Neural cell (in vitro differentiated cells): ENCODE measurements around the gene ZBTB46.
"Not testable (repeated sequence)": the region's sequence is repeated elsewhere in the genome, so short reads cannot be mapped to it uniquely, and the experiment has no call there.

Experiments
- EP300 ChIP-seq: fragments of 450-650 bp; conservative IDR thresholded peaks from 2 replicates; pipeline ENCODE4 v1.6.1; 2014; ENCODE audit warnings: antibody characterized with exemption, mild to moderate bottlenecking, moderate library complexity; ENCODE audit not compliant: poor library complexity, severe bottlenecking
- EZH2 ChIP-seq: fragments of 200-600, 300-800 bp; shearing (Covaris generic), sonication (generic); IDR thresholded peaks from 2 replicates; pipeline ENCODE4 v1.6.1; 2014; ENCODE audit warnings: antibody characterized with exemption, low read length, borderline replicate concordance, mild to moderate bottlenecking; ENCODE audit not compliant: insufficient read depth, poor library complexity, severe bottlenecking
- POLR2AphosphoS5 ChIP-seq: IDR thresholded peaks from 2 replicates; pipeline ENCODE4 v1.6.1; 2012
- TF ChIP-seq, protein P1 (sequence below): fragments of 450-650 bp; IDR thresholded peaks from 2 replicates; pipeline ENCODE4 v1.5.1; 2014; ENCODE audit warnings: antibody characterized with exemption, mild to moderate bottlenecking, moderate library complexity; ENCODE audit not compliant: poor library complexity, severe bottlenecking

DNA sequence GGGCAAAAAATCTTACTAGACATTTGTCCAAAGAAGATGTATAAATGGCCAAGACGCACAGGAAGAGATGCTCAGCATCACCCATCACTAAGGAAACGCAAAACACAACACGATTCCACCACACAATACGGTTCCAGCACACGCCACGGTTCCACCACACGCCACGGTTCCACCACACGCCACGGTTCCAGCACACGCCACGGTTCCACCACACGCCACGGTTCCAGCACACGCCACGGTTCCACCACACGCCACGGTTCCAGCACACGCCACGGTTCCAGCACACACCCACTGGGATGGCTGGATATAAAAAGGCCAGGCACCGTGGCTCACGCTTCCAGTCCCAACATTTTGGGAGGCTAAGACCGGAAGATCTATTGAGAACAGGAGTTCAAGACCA lies 54.2 kb downstream of the ZBTB46 start:
- not testable (repeated sequence) for TF ChIP-seq POLR2AphosphoS5, EZH2, EP300
- TF ChIP-seq, protein P1, sequence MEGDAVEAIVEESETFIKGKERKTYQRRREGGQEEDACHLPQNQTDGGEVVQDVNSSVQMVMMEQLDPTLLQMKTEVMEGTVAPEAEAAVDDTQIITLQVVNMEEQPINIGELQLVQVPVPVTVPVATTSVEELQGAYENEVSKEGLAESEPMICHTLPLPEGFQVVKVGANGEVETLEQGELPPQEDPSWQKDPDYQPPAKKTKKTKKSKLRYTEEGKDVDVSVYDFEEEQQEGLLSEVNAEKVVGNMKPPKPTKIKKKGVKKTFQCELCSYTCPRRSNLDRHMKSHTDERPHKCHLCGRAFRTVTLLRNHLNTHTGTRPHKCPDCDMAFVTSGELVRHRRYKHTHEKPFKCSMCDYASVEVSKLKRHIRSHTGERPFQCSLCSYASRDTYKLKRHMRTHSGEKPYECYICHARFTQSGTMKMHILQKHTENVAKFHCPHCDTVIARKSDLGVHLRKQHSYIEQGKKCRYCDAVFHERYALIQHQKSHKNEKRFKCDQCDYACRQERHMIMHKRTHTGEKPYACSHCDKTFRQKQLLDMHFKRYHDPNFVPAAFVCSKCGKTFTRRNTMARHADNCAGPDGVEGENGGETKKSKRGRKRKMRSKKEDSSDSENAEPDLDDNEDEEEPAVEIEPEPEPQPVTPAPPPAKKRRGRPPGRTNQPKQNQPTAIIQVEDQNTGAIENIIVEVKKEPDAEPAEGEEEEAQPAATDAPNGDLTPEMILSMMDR, result not testable (repeated sequence)
